A549 treated with AZD9567 at 1 μM for 4 hours (cell line): Measurements from ENCODE around the gene RAB5A. TPM values are rescaled to one million over a fixed set of nuclear protein-coding genes. Genes with fewer than 3 reads are reported as not detected.

Source experiments
- total RNA-seq: library from RNA; stranded (reverse); fragments of 200-300 nt; extraction: Qiagen RNA extraction; gene quantifications from 5 replicates; pipeline ENCODE4 v1.2.3, GENCODE V29; 2022; ENCODE audit not compliant: insufficient read depth

The RAB5A gene, protein sequence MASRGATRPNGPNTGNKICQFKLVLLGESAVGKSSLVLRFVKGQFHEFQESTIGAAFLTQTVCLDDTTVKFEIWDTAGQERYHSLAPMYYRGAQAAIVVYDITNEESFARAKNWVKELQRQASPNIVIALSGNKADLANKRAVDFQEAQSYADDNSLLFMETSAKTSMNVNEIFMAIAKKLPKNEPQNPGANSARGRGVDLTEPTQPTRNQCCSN
- total RNA-seq, result 38.0 to 69.6 TPM (median 48.5 TPM) in 5 replicates

DNA sequence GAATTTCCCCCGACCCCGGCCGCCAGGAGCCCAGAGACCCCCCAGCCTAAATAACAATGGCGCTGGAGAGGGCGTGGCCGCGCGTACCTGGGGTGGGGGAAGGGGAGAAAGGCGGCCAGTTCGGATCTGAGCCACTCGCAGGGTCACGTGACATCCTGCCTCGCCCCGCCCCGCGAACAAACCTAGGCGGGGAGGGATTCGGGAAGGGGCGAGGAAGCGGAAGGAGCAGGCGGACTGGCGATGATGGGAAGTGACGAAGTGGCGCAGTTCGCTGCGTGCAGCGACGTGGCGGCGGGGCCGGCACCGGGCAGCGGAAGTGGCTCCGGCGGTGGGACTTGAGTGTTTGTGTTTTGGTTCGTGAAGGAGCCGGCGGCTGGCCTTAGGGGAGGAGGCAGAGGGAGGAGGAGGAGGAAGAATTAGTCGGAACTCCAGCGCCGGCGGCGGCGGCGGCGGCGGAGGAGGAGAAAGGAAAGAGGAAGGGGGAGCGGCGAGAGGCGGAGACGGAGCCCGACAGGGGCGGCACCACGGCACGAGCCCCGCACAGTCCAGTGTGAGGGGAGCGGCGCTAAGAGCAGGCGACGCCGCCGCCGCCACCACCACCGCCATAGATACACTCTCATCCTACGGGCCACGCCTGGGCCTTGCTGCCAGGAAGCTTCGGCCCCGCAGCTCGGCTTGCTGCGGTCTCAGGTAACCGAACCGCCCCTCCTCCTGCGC lies at the start of gene RAB5A:
Gene RAB5A, plus strand, starts transcription at position 266 of the 717 bp plus-strand sequence. CDS start 3,802 bp downstream, outside the sequence.

GRCh38 chr3:19934098-19934566 lies 12.8 kb upstream of the RAB5A start, which contains the start of gene EFHB:
EFHB (minus strand) TSS chr3:19934217; CDS start chr3:19934018, 199 bp downstream.

DNA sequence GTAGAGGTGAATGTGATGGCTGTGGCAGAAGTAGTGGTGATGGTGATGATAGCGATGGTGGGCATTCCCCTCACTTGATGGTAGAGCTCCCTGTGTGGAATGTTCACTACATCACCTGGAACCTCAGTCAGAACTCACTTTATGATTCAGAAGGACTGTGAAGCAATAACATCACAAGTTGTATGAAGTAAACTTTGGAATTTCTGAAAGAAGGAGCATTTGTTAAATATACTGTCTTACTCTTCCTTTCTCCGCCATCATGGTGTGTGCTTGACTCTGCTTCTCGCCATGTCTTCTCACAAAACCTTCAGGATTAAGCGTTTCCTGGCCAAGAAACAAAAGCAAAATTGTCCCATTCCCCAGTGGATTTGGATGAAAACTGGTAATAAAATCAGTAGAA lies 65.3 kb downstream of the RAB5A start, which contains the start of gene PP2D1:
Gene PP2D1, minus strand, starts transcription at position 101 of the 400 bp plus-strand sequence. CDS start 192 bp downstream, outside the sequence.

Other genes starting within 250 kb of the RAB5A start
- 0.60 to 1.1 TPM (median 0.89 TPM) in 4 of 5 replicates, not detected in the other for gene EFHB, start 12.9 kb upstream of the RAB5A start, total RNA-seq
- not detected in 5 replicates for gene PP2D1, start 65.2 kb downstream of the RAB5A start, total RNA-seq
- 5.0 to 18.9 TPM (median 5.8 TPM) in 5 replicates for gene KAT2B, start 93.3 kb downstream of the RAB5A start, total RNA-seq
- 11.9 to 26.6 TPM (median 15.3 TPM) in 5 replicates for gene SGO1, start 239.1 kb downstream of the RAB5A start, total RNA-seq